ENCODE data around the gene FNBP1. TPM values are rescaled to one million over a fixed set of nuclear protein-coding genes. Genes with fewer than 3 reads are reported as not detected.

FNBP1 gene
- total and polyA plus RNA-seq, 2 of the 8 experiments (the other 6 are each of a cell fraction or from before 2014, with no cell fraction given), result 7.2 to 40.9 TPM

DNA sequence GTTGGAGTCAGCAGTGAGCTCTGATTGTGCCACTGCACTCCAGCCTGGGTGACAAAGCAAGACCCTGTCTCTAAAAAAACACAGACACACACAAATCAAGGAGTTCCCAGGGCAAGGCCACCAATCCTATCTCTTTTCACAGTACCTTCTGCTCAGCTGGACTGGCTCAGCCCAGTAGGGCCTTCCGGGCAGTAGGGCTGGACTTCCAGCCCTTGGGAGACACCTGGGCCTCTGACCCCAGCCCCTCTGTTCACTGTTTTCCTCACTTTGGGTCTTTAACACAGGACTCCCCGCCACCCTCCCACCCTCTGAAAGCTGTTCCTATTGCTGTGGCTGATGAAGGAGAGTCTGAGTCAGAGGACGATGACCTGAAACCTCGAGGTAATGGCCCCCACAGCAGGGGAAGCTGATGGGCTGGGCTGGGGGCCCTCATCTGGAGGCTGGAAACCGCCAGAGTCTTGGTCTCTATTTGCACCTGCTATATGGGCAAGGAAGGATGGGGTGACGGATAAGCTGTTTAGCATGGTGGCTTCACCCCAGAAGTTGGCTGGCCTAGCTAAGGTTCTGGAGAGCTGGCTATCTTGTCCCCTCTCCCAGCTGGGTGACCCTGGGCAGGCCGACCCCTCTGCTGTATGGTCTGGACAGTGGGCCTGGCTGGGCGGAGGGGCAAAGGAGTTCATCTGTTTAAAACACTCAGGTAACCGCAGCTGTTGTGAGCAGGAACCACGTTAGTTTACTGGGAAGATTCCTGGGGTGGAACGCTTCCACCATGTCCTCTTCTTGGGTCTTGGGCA, 182.1 kb downstream of the FNBP1 start (continued):
- TF ChIP-seq, protein P1, sequence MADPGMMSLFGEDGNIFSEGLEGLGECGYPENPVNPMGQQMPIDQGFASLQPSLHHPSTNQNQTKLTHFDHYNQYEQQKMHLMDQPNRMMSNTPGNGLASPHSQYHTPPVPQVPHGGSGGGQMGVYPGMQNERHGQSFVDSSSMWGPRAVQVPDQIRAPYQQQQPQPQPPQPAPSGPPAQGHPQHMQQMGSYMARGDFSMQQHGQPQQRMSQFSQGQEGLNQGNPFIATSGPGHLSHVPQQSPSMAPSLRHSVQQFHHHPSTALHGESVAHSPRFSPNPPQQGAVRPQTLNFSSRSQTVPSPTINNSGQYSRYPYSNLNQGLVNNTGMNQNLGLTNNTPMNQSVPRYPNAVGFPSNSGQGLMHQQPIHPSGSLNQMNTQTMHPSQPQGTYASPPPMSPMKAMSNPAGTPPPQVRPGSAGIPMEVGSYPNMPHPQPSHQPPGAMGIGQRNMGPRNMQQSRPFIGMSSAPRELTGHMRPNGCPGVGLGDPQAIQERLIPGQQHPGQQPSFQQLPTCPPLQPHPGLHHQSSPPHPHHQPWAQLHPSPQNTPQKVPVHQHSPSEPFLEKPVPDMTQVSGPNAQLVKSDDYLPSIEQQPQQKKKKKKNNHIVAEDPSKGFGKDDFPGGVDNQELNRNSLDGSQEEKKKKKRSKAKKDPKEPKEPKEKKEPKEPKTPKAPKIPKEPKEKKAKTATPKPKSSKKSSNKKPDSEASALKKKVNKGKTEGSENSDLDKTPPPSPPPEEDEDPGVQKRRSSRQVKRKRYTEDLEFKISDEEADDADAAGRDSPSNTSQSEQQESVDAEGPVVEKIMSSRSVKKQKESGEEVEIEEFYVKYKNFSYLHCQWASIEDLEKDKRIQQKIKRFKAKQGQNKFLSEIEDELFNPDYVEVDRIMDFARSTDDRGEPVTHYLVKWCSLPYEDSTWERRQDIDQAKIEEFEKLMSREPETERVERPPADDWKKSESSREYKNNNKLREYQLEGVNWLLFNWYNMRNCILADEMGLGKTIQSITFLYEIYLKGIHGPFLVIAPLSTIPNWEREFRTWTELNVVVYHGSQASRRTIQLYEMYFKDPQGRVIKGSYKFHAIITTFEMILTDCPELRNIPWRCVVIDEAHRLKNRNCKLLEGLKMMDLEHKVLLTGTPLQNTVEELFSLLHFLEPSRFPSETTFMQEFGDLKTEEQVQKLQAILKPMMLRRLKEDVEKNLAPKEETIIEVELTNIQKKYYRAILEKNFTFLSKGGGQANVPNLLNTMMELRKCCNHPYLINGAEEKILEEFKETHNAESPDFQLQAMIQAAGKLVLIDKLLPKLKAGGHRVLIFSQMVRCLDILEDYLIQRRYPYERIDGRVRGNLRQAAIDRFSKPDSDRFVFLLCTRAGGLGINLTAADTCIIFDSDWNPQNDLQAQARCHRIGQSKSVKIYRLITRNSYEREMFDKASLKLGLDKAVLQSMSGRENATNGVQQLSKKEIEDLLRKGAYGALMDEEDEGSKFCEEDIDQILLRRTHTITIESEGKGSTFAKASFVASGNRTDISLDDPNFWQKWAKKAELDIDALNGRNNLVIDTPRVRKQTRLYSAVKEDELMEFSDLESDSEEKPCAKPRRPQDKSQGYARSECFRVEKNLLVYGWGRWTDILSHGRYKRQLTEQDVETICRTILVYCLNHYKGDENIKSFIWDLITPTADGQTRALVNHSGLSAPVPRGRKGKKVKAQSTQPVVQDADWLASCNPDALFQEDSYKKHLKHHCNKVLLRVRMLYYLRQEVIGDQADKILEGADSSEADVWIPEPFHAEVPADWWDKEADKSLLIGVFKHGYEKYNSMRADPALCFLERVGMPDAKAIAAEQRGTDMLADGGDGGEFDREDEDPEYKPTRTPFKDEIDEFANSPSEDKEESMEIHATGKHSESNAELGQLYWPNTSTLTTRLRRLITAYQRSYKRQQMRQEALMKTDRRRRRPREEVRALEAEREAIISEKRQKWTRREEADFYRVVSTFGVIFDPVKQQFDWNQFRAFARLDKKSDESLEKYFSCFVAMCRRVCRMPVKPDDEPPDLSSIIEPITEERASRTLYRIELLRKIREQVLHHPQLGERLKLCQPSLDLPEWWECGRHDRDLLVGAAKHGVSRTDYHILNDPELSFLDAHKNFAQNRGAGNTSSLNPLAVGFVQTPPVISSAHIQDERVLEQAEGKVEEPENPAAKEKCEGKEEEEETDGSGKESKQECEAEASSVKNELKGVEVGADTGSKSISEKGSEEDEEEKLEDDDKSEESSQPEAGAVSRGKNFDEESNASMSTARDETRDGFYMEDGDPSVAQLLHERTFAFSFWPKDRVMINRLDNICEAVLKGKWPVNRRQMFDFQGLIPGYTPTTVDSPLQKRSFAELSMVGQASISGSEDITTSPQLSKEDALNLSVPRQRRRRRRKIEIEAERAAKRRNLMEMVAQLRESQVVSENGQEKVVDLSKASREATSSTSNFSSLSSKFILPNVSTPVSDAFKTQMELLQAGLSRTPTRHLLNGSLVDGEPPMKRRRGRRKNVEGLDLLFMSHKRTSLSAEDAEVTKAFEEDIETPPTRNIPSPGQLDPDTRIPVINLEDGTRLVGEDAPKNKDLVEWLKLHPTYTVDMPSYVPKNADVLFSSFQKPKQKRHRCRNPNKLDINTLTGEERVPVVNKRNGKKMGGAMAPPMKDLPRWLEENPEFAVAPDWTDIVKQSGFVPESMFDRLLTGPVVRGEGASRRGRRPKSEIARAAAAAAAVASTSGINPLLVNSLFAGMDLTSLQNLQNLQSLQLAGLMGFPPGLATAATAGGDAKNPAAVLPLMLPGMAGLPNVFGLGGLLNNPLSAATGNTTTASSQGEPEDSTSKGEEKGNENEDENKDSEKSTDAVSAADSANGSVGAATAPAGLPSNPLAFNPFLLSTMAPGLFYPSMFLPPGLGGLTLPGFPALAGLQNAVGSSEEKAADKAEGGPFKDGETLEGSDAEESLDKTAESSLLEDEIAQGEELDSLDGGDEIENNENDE (IDR thresholded peaks at IDR 0.05; ENCODE audit: insufficient replicate concordance, low read length), result no peak
- TF ChIP-seq SAP30 (IDR thresholded peaks at IDR 0.05; ENCODE audit: insufficient read depth, insufficient replicate concordance, low read length) (no peak), GABPA (IDR thresholded peaks at IDR 0.05; ENCODE audit: borderline replicate concordance, insufficient read depth, low read length) (no peak), NRF1 (IDR thresholded peaks at IDR 0.05; ENCODE audit: low read depth, low read length) (no peak), KDM5A (IDR thresholded peaks at IDR 0.05; ENCODE audit: low read length) (no peak)
- TF ChIP-seq, protein P2, sequence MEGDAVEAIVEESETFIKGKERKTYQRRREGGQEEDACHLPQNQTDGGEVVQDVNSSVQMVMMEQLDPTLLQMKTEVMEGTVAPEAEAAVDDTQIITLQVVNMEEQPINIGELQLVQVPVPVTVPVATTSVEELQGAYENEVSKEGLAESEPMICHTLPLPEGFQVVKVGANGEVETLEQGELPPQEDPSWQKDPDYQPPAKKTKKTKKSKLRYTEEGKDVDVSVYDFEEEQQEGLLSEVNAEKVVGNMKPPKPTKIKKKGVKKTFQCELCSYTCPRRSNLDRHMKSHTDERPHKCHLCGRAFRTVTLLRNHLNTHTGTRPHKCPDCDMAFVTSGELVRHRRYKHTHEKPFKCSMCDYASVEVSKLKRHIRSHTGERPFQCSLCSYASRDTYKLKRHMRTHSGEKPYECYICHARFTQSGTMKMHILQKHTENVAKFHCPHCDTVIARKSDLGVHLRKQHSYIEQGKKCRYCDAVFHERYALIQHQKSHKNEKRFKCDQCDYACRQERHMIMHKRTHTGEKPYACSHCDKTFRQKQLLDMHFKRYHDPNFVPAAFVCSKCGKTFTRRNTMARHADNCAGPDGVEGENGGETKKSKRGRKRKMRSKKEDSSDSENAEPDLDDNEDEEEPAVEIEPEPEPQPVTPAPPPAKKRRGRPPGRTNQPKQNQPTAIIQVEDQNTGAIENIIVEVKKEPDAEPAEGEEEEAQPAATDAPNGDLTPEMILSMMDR (IDR thresholded peaks at IDR 0.05; ENCODE audit: control extremely low read depth in 1 of 3, insufficient read depth in 1 of 3, low read depth in 1 of 3, low read length in 3 of 3), result no peak
